HG03457 (cell line): Measurements from ENCODE around the gene ELP4.
"Not testable (repeated sequence)": the region's sequence is repeated elsewhere in the genome, so short reads cannot be mapped to it uniquely, and the experiment has no call there.

Experiments used
- ATAC-seq: cut with Tn5 transposase; IDR thresholded peaks from one replicate; pipeline ENCODE4 v1.9.1; 2021; ENCODE audit warnings: moderate number of reproducible peaks; ENCODE audit not compliant: unreplicated experiment

ELP4 gene

GRCh38 chr11:31509429-31510345 is at the start of gene ELP4, which contains the start of gene IMMP1L:
TSS of gene ELP4 (plus strand) at chr11:31509767. CDS start at chr11:31509785, 18 bp downstream.
TSS of gene IMMP1L (minus strand) at chr11:31509622. CDS start at chr11:31463276, 46,346 bp downstream.
- ATAC-seq = peak; percentile 100

- no peak for ATAC-seq
Measured at GRCh38 chr11:31464436-31464835, 45.1 kb upstream of the ELP4 start.

- ATAC-seq = no peak
Measured at GRCh38 chr11:31474083-31474482, 35.5 kb upstream of the ELP4 start.

GRCh38 chr11:31477528-31478222 is 31.9 kb upstream of the ELP4 start:
- ATAC-seq = no peak

- ATAC-seq = no peak
Measured at GRCh38 chr11:31478223-31478590, 31.4 kb upstream of the ELP4 start.

GRCh38 chr11:31479066-31479465 is 30.5 kb upstream of the ELP4 start:
- ATAC-seq = no peak

GRCh38 chr11:31480930-31481329 is 28.6 kb upstream of the ELP4 start:
- no peak for ATAC-seq

- no peak for ATAC-seq
Measured at GRCh38 chr11:31484497-31484896, 25.1 kb upstream of the ELP4 start.

- no peak for ATAC-seq
Measured at GRCh38 chr11:31487848-31488247, 21.7 kb upstream of the ELP4 start.

GRCh38 chr11:31492320-31492913 is 17.1 kb upstream of the ELP4 start:
- ATAC-seq = no peak

- ATAC-seq = no peak
Measured at GRCh38 chr11:31493235-31493634, 16.3 kb upstream of the ELP4 start.

GRCh38 chr11:31493762-31494161 is 15.8 kb upstream of the ELP4 start:
- not testable (repeated sequence) for ATAC-seq

GRCh38 chr11:31499576-31500178 is 9.9 kb upstream of the ELP4 start:
- ATAC-seq = no peak

- ATAC-seq = no peak
Measured at GRCh38 chr11:31500560-31500959, 9.0 kb upstream of the ELP4 start.

- peak; percentile 1 for ATAC-seq
Measured at GRCh38 chr11:31509051-31509428, 527 bp upstream of the ELP4 start.

- ATAC-seq = no peak
Measured at GRCh38 chr11:31512117-31512516, 2.5 kb downstream of the ELP4 start.

GRCh38 chr11:31521497-31522150 is 12.1 kb downstream of the ELP4 start:
- ATAC-seq = no peak

GRCh38 chr11:31529189-31529588 is 19.6 kb downstream of the ELP4 start:
- ATAC-seq = no peak

- ATAC-seq = peak; percentile 78
Measured at GRCh38 chr11:31529701-31530100, 20.1 kb downstream of the ELP4 start.

- ATAC-seq = no peak
Measured at GRCh38 chr11:31531293-31531692, 21.7 kb downstream of the ELP4 start.

GRCh38 chr11:31535479-31535878 is 25.9 kb downstream of the ELP4 start:
- ATAC-seq = no peak
